AG04449 (cell line): Measurements from ENCODE around the gene ZMPSTE24.
A peak's percentile ranks its signal among the peaks of the same experiment; 100 is the strongest.

Experiments used
- CTCF ChIA-PET: fragments of 350-600 bp; formaldehyde crosslinking; extraction: SDS; loops from one replicate; lab custom pipeline; 2021; ENCODE audit warnings: antibody characterized with exemption; lab: Yijun Ruan, JAX
- POLR2A ChIA-PET: fragments of 400-600, 350-600 bp; formaldehyde crosslinking; extraction: SDS; loops from one replicate; lab custom pipeline; 2020; ENCODE audit warnings: antibody characterized with exemption, inconsistent platforms; lab: Yijun Ruan, JAX
- DNase-seq: peaks from one replicate; pipeline ENCODE4 v3.0.0-alpha.2; 2010; ENCODE audit warnings: low read depth, low spot score
- H3K4me3 ChIP-seq: 2 replicates; pipeline ENCODE4 v1.5.1; 2011; ENCODE audit warnings: low read depth, mild to moderate bottlenecking, control low read depth, low read length
- TF ChIP-seq, protein P1 (sequence below): IDR thresholded peaks from one replicate; pipeline ENCODE4 v1.5.1; 2011; ENCODE audit warnings: mild to moderate bottlenecking, moderate library complexity, low read length, control low read depth, inconsistent platforms; ENCODE audit not compliant: insufficient read depth; ENCODE audit errors: missing control alignments

ZMPSTE24 gene

GRCh38 chr1:40255231-40255630, 2.8 kb upstream of the ZMPSTE24 start:
- no peak overlapping the region for H3K4me3 ChIP-seq
- CTCF ChIA-PET, result interaction anchor here (1.6 to 2.3 kb wide), 3 partner anchors 60 to 102 kb away, joined by 5 to 11 read pairs (median 6); no protein-coding TSS in a partner anchor
- no peak for DNase-seq
- TF ChIP-seq, protein P1, sequence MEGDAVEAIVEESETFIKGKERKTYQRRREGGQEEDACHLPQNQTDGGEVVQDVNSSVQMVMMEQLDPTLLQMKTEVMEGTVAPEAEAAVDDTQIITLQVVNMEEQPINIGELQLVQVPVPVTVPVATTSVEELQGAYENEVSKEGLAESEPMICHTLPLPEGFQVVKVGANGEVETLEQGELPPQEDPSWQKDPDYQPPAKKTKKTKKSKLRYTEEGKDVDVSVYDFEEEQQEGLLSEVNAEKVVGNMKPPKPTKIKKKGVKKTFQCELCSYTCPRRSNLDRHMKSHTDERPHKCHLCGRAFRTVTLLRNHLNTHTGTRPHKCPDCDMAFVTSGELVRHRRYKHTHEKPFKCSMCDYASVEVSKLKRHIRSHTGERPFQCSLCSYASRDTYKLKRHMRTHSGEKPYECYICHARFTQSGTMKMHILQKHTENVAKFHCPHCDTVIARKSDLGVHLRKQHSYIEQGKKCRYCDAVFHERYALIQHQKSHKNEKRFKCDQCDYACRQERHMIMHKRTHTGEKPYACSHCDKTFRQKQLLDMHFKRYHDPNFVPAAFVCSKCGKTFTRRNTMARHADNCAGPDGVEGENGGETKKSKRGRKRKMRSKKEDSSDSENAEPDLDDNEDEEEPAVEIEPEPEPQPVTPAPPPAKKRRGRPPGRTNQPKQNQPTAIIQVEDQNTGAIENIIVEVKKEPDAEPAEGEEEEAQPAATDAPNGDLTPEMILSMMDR, result no peak
- POLR2A ChIA-PET, result no interaction called here

DNA sequence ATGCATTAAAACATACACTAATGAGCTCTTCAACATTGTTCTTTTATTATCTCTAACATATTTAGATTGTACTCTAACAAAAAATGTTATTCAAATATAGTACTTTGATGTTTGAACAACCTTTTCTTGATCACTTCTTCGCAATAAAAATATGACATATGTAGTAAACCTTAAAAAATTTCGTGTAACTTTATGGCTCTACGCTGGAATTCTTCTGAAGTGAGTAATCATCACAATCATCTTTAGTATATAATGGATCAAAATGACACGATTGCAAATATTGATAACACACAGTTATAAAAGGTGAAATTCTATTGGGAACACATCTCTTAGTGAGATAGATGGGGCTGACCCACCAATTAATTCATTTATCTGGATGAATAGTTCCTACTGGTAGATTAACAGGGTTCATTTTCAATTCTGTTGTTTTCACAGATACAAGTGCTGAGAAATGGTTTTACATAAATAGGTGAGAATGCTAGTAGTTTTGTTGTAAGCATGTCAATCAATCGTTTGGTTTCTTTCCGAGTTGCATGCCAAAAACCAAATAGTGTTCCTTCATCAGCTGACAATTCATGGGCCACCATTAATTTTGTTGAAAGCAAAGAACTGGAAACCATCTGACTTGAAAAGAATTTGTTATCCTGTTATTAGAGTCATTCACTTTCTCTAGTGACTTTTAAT, 1.5 kb upstream of the ZMPSTE24 start:
- CTCF ChIA-PET, result interaction anchor here (1.2 to 2.3 kb wide), 3 partner anchors 14 to 103 kb away, joined by 3 to 11 read pairs (median 6); no protein-coding TSS in a partner anchor
- TF ChIP-seq, protein P1, result no peak
- H3K4me3 ChIP-seq, result peak overlapping the region; percentile 92
- DNase-seq, result no peak
- POLR2A ChIA-PET, result interaction anchor here (1.5 kb wide), 1 partner anchor 15 kb away, joined by 5 read pairs; no protein-coding TSS in a partner anchor

- TF ChIP-seq, protein P1, result no peak
- ChIA-PET CTCF (no interaction called here), POLR2A (interaction anchor here (0.6 to 1.5 kb wide), 5 partner anchors 10 to 35 kb away, joined by 3 to 7 read pairs (median 5); no protein-coding TSS in a partner anchor)
- DNase-seq, result no peak
- H3K4me3 ChIP-seq, result peak overlapping the region; percentile 92
Observed at GRCh38 chr1:40257313-40257687, 736 bp upstream of the ZMPSTE24 start.

DNA sequence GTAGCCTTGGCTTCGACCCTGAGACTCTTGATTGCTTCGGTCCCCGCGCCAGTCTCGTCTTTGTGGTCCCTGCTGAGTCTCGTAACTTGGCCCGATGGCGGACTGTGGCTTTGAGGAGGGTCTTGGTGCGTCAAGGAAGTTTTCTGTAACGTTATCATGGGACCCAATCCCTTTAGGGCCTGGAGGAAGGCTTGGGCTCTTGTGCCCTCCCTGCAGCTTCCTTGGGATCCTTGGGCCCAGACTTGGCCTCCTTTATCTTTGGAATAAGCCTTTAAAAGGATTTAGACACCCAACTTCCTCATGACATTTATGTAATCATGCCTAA, 371 bp downstream of the ZMPSTE24 start:
- ChIA-PET CTCF (no interaction called here), POLR2A (interaction anchor here (1.0 to 1.3 kb wide), 2 partner anchors 9 to 16 kb away, joined by 6 to 7 read pairs; no protein-coding TSS in a partner anchor)
- DNase-seq, result no peak
- H3K4me3 ChIP-seq, result peak overlapping the region; percentile 92
- TF ChIP-seq, protein P1, result no peak

DNA sequence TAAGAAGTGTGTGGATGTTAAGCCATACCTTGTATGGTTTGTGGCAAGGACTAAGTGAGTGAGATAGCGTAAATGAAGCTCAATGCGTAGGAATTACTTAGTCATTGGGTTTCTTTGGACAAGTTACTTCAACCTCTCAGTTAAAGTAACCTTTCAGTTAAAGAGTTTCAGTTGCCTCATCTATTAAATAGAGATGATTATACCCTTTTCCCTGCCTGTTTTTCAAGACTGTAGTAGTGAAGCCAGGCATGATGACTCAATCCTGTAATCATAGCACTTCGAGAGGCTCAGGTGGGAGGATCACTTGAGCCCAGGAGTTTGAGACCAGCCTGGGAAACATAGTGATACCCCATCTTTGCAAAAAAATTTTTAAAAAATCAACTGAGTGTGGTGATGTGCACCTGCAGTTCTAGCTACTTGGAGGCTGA, 6.3 kb downstream of the ZMPSTE24 start:
- no peak overlapping the region for H3K4me3 ChIP-seq
- no peak for DNase-seq
- POLR2A ChIA-PET, result no interaction called here
- TF ChIP-seq, protein P1, result no peak
- CTCF ChIA-PET, result interaction anchor here (1.4 to 1.9 kb wide), 2 partner anchors 54 to 111 kb away, joined by 3 to 6 read pairs; no protein-coding TSS in a partner anchor

DNA sequence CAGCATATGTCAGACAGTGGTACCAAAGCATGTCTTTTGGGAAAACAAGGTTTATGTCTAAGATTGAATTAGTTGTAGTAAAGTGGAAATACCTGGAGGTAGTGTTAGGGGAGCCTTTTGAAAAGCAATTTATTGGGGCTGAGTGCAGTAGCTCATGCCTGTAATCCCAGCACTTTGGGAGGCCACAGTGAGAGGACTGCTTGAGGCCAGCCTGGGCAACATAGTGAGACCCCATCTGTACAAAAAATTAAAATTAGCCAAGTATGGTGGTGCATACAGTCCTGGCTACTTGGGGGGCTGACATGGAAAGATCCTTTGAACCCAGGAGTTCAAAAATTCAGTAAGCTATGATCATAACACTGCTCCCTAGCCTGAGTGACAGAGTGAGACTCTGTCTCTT, 7.3 kb downstream of the ZMPSTE24 start:
- ChIA-PET POLR2A (interaction anchor here (0.6 kb wide), 1 partner anchor 98 kb away, joined by 4 read pairs; no protein-coding TSS in a partner anchor), CTCF (interaction anchor here (1.4 to 3.0 kb wide), 2 partner anchors 50 to 53 kb away, joined by 3 to 14 read pairs; no protein-coding TSS in a partner anchor)
- no peak overlapping the region for H3K4me3 ChIP-seq
- TF ChIP-seq, protein P1, result no peak
- no peak for DNase-seq
